OCI-LY7 (cell line): ENCODE results near the gene MGME1. TPM values are rescaled to one million over a fixed set of nuclear protein-coding genes. Genes with fewer than 3 reads are reported as not detected.

Experiments used
- BruUV-seq: library from RNA; stranded (reverse); fragments of 400-500 nt; replicated peaks from 2 replicates; lab custom pipeline; 2021; lab: Mats Ljungman, UMichigan
- CTCF ChIA-PET: fragments of 300-600 bp; sonication (Branson Sonifier 250); formaldehyde crosslinking; loops from one replicate; lab custom pipeline; 2022; ENCODE audit warnings: antibody characterized with exemption; ENCODE audit not compliant: unreplicated experiment; lab: Charles Lee
- POLR2A ChIA-PET: fragments of 300-600 bp; sonication (Branson Sonifier 250); formaldehyde crosslinking; loops from one replicate; lab custom pipeline; 2022; ENCODE audit warnings: antibody characterized with exemption; lab: Charles Lee
- DNase-seq: peaks from one replicate; pipeline ENCODE4 v3.0.0-alpha.2; 2015; ENCODE audit warnings: low spot score
- H2AFZ ChIP-seq: fragments of 200-600 bp; sonication (generic), shearing (Covaris generic); 2 replicates; pipeline ENCODE4 v1.6.1; 2014; ENCODE audit warnings: mild to moderate bottlenecking, antibody characterized with exemption, low read length, moderate library complexity
- H3K27ac ChIP-seq: fragments of 200-600 bp; sonication (generic); 2 replicates; pipeline ENCODE4 v1.5.1; 2014; ENCODE audit warnings: mixed run types, low read depth, mild to moderate bottlenecking, moderate library complexity, low read length, inconsistent platforms; ENCODE audit not compliant: poor library complexity, severe bottlenecking
- H3K36me3 ChIP-seq: fragments of 200-600 bp; sonication (generic); 2 replicates; pipeline ENCODE4 v1.6.1; 2014; ENCODE audit warnings: mild to moderate bottlenecking, antibody characterized with exemption, low read length, moderate library complexity, mixed read lengths; ENCODE audit not compliant: insufficient read depth
- H3K4me1 ChIP-seq: fragments of 200-600 bp; sonication (generic); 2 replicates; pipeline ENCODE4 v1.5.1; 2014; ENCODE audit warnings: mild to moderate bottlenecking, low read length; ENCODE audit not compliant: insufficient read depth, poor library complexity, severe bottlenecking
- H3K4me2 ChIP-seq: fragments of 200-600 bp; sonication (generic); 2 replicates; pipeline ENCODE4 v1.6.1; 2014; ENCODE audit warnings: mild to moderate bottlenecking, low read length
- H3K4me3 ChIP-seq: fragments of 200-600 bp; sonication (generic); 2 replicates; pipeline ENCODE4 v1.5.1; 2014; ENCODE audit warnings: mild to moderate bottlenecking, low read depth, low read length; ENCODE audit not compliant: poor library complexity, severe bottlenecking
- H3K79me2 ChIP-seq: fragments of 200-600 bp; sonication (generic); 2 replicates; pipeline ENCODE4 v1.6.1; 2016; ENCODE audit warnings: low read depth, mild to moderate bottlenecking, low read length, moderate library complexity, mixed read lengths; ENCODE audit not compliant: insufficient read depth
- H3K9me2 ChIP-seq: fragments of 200-600 bp; sonication (generic); 2 replicates; pipeline ENCODE4 v1.6.1; 2016; ENCODE audit warnings: mild to moderate bottlenecking, low read length, mixed read lengths; ENCODE audit not compliant: insufficient read depth
- H3K9me3 ChIP-seq: fragments of 200-600 bp; sonication (generic); 2 replicates; pipeline ENCODE4 v1.6.1; 2014; ENCODE audit warnings: mild to moderate bottlenecking, mixed run types, low read length, mixed read lengths
- H4K20me1 ChIP-seq: fragments of 200-600 bp; sonication (generic); 2 replicates; pipeline ENCODE4 v1.6.1; 2014; ENCODE audit warnings: mild to moderate bottlenecking, antibody characterized with exemption, low read length, moderate library complexity, mixed read lengths; ENCODE audit not compliant: insufficient read depth
- CTCF ChIP-seq: fragments of 200-600 bp; sonication (generic); conservative IDR thresholded peaks from 2 replicates; pipeline ENCODE4 v1.5.1; 2014; ENCODE audit warnings: mild to moderate bottlenecking, antibody characterized with exemption, low read length, moderate library complexity, mixed read lengths
- EZH2phosphoT487 ChIP-seq: fragments of 200-600 bp; sonication (generic); IDR thresholded peaks from 2 replicates; pipeline ENCODE4 v1.6.1; 2018; ENCODE audit warnings: low read depth, borderline replicate concordance, mild to moderate bottlenecking, mixed run types, antibody characterized with exemption, low read length, moderate library complexity, mixed read lengths
- intact Hi-C: fragments of 100-400 bp; cut with micrococcal nuclease; formaldehyde crosslinking; loops from one replicate; pipeline ENCODE4 v1.10.0; 2022; ENCODE audit not compliant: unreplicated experiment
- total RNA-seq, 2 experiments: library from RNA; depleted of rRNA in 1 of 2; stranded (reverse); fragments of >200 nt in 1 of 2; shearing (Covaris generic) in 1 of 2; gene quantifications; 2 replicates each; pipeline ENCODE4 v1.2.3, GENCODE V29; 2014 to 2022

MGME1 gene
- total RNA-seq, 2 experiments from 2014 or later = 46.6 to 80.1 TPM

DNA sequence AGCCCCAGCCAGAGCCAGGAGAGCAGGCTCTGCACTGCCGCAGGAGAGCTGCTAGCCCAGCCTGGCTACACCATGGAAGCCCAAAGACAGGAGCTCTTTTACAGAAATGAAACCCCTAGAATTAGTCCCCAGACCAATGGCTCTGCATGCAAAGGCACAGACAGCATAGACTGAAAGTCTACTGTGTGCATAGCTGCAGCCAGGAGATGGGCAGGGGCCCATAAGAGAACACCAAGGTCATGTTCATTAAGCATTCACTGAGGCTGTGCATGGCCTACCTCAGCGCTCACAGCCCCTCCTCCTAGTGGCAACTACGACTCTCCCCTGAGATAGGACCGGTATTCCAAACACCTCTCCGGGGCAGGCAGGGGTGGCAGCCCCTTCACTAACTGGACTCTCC, 35.1 kb upstream of the MGME1 start:
- no TSS peak for BruUV-seq
- Histone ChIP-seq H3K9me3 (no peaks in the 10 kb centered on the region), H2AFZ (no peak overlapping the region), H3K4me3 (no peak overlapping the region), H3K27ac (no peak overlapping the region), H3K4me1 (peaks cover under 1% of the 10 kb centered on the region), H3K36me3 (no peaks in the 10 kb centered on the region), H3K4me2 (no peak overlapping the region), H3K79me2 (no peaks in the 10 kb centered on the region), H3K9me2 (no peaks in the 10 kb centered on the region), H4K20me1 (no peaks in the 10 kb centered on the region)
- intact Hi-C loops = no loop called here
- ChIA-PET CTCF (no interaction called here), POLR2A (no interaction called here)
- TF ChIP-seq EZH2phosphoT487 (no peak), CTCF (no peak)
- no peak for DNase-seq

- ChIA-PET CTCF (no interaction called here), POLR2A (interaction anchor here (0.5 kb wide), 1 partner anchor 435 kb away, joined by 3 read pairs; no protein-coding TSS in a partner anchor)
- Histone ChIP-seq H3K36me3 (no peaks in the 10 kb centered on the region), H3K4me3 (no peak overlapping the region), H2AFZ (no peak overlapping the region), H3K27ac (no peak overlapping the region), H3K9me3 (no peaks in the 10 kb centered on the region), H3K4me1 (peaks cover 6% of the 10 kb centered on the region), H4K20me1 (no peaks in the 10 kb centered on the region), H3K4me2 (no peak overlapping the region), H3K79me2 (no peaks in the 10 kb centered on the region), H3K9me2 (no peaks in the 10 kb centered on the region)
- no peak for TF ChIP-seq EZH2phosphoT487
- TF ChIP-seq CTCF = no peak
- intact Hi-C loops = no loop called here
- BruUV-seq = no TSS peak
- DNase-seq = no peak
Observed at GRCh38 chr20:17934141-17934862, 34.5 kb upstream of the MGME1 start.

DNA sequence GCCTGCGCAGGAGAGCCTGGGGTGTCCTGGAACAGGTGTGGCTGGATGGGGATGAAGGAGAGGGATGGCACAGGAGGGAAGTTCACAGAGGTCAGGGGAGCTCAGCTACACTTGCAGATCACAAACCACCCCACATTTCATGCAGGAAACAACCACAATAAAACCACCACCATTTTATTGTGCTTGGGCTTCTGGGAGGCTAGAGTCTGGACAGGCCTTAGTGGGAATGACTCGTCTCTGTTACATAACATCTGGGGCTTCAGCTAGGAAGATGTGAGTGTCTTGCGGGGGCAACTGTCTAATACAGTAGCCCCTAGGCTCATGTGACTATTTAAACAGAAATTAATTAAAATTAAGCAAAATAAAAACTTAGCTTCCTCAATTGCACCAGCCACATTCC, 33.6 kb upstream of the MGME1 start:
- no peak overlapping the region for H3K4me3 ChIP-seq
- H2AFZ ChIP-seq = no peak overlapping the region
- peaks cover 6% of the 10 kb centered on the region; the same call in 1 of the 2 replicates for H3K36me3 ChIP-seq
- intact Hi-C loops = no loop called here
- TF ChIP-seq CTCF (no peak), EZH2phosphoT487 (no peak)
- POLR2A ChIA-PET = no interaction called here
- no peaks in the 10 kb centered on the region for H3K9me3 ChIP-seq
- no peak overlapping the region for H3K4me2 ChIP-seq
- no peaks in the 10 kb centered on the region for H4K20me1 ChIP-seq
- peaks cover 15% of the 10 kb centered on the region for H3K4me1 ChIP-seq
- no peaks in the 10 kb centered on the region for H3K79me2 ChIP-seq
- H3K27ac ChIP-seq = no peak overlapping the region
- DNase-seq = no peak
- H3K9me2 ChIP-seq = no peaks in the 10 kb centered on the region
- CTCF ChIA-PET = no interaction called here
- no TSS peak for BruUV-seq
